Mucosa of rectum (tissue), 2 donors: ENCODE results near the gene FAM124A.

ENCODE experiments used
- H3K27ac ChIP-seq, 2 donors: one replicate each; pipeline ENCODE4 v1.7.0; 2013; ENCODE audit warnings: inconsistent platforms in 2 of 2, low read depth in 2 of 2, low read length in 2 of 2
- H3K27me3 ChIP-seq, 2 donors: one replicate each; pipeline ENCODE4 v1.7.0; 2013; ENCODE audit warnings: low read length in 2 of 2; ENCODE audit not compliant: control insufficient read depth in 2 of 2, insufficient read depth in 2 of 2
- H3K36me3 ChIP-seq, 2 donors: one replicate each; pipeline ENCODE4 v1.7.0; 2013; ENCODE audit warnings: low read length in 2 of 2; ENCODE audit not compliant: control insufficient read depth in 2 of 2, insufficient read depth in 2 of 2
- H3K4me1 ChIP-seq, 2 donors: one replicate each; pipeline ENCODE4 v1.7.0; 2013; ENCODE audit warnings: low read length in 2 of 2, mild to moderate bottlenecking in 1 of 2; ENCODE audit not compliant: control insufficient read depth in 2 of 2, insufficient read depth in 2 of 2
- H3K4me3 ChIP-seq, 2 donors: one replicate each; pipeline ENCODE4 v1.7.0; 2013; ENCODE audit warnings: low read length in 2 of 2
- H3K9ac ChIP-seq, 2 donors: one replicate each; pipeline ENCODE4 v1.7.0; 2013; ENCODE audit warnings: low read length in 2 of 2, low read depth in 1 of 2, mild to moderate bottlenecking in 1 of 2
- H3K9me3 ChIP-seq, 2 donors: one replicate each; pipeline ENCODE4 v1.7.0; 2013; ENCODE audit warnings: low read length in 2 of 2; ENCODE audit not compliant: control insufficient read depth in 2 of 2
- donor health status: healthy.
- donor health status: Normal muscosa, but diverticular disease.

FAM124A gene

DNA sequence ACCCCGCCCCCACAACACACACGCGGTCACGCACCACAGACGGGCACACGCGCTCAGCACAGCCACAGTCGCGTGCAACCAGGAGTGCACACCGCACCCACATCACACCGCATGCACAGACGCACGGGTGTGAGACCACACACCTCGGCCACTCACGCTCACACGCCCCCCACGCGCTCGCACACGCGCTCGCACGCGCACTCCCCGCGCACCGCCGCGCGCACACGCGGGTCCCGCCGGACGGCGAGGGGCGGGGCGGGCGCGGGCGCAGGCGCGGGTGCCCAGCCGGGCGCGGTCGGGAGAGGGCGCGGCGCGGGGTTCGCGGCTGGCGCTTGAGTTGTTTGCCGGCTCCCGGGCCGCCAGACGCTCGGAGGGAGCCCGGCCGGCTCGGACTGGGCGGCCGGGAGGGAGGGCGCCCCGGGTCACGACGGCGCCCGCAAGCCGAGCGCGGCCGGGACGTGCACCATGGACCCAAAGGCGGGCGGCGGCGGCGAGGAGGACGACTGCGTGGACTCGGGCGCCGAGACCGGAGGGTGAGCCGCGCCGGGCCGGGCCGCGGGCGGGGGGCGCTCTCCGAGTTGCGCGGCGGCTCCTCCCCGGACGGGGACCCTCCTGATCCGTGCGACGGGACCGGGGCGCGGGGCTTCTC lies at the start of gene FAM124A:
FAM124A (plus strand) TSS at position 362 of the 649 bp plus-strand sequence; CDS start at position 466, 104 bp downstream.
- Histone ChIP-seq H3K4me1 (peaks cover 0 to 4% of the 10 kb centered on the region in 2 donors), H3K36me3 (no peaks in the 10 kb centered on the region), H3K4me3 (peak within 1 kb of the TSS; percentile 74 to 80), H3K9me3 (no peaks in the 10 kb centered on the region), H3K27me3 (peaks cover 22 to 23% of the 10 kb centered on the region in 2 donors), H3K9ac (peak within 1 kb of the TSS in 1 of 2 donors; percentile 23), H3K27ac (peak within 1 kb of the TSS in 1 of 2 donors; percentile 9)

DNA sequence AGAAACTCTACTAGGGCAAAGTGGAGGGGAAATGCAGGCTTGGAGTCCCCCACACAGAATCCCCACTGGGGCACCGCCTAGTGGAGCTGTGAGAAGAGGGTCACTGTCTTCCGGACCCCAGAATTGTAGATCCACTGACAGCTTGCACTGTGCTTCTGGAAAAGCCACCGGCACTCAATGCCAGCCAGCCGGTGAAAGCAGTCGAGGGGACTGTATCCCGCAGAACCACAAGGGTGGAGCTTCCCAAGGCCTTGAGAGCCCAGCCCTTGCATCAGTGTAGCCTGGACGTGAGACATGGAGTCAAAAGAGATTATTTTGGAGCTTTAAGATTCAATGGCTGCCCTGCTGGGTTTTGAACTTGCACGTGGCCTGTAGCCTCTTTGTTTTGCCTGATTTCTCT lies 47.2 kb upstream of the FAM124A start:
- Histone ChIP-seq H3K9me3 (no peaks in the 10 kb centered on the region), H3K4me3 (no peak overlapping the region), H3K36me3 (no peaks in the 10 kb centered on the region), H3K27me3 (no peaks in the 10 kb centered on the region), H3K27ac (no peak overlapping the region), H3K9ac (no peak overlapping the region), H3K4me1 (peaks cover 0 to 2% of the 10 kb centered on the region in 2 donors)

- no peak overlapping the region for H3K27ac ChIP-seq
- H3K4me1 ChIP-seq: peaks cover 0 to 2% of the 10 kb centered on the region in 2 donors
- H3K4me3 ChIP-seq: no peak overlapping the region
- no peaks in the 10 kb centered on the region for H3K36me3 ChIP-seq
- no peak overlapping the region for H3K9ac ChIP-seq
- H3K9me3 ChIP-seq: no peaks in the 10 kb centered on the region
- no peaks in the 10 kb centered on the region for H3K27me3 ChIP-seq
Observed at GRCh38 chr13:51175639-51176038, 46.6 kb upstream of the FAM124A start.

DNA sequence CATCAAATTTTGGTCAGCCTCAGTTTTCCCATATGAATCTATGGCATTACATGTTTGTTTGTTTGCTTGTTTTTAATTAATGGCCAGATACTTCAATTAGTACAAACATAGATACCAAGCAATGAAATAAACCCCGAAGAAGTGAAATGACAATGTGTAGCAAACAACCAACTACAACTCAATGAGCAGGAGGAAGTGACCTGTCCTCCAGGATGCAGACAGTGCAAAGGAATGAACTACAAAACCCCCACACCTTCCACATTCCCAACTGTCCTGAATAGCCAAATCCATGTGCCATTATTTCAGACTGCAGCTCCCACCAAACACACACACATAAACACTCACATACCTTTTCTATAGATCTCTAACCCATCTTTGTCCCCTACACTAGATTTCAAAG lies 45.0 kb upstream of the FAM124A start:
- peaks cover 0 to 3% of the 10 kb centered on the region in 2 donors for H3K27me3 ChIP-seq
- no peak overlapping the region for H3K4me3 ChIP-seq
- H3K9ac ChIP-seq: no peak overlapping the region
- H3K9me3 ChIP-seq: no peaks in the 10 kb centered on the region
- H3K4me1 ChIP-seq: peaks cover 0 to 2% of the 10 kb centered on the region in 2 donors
- H3K36me3 ChIP-seq: no peaks in the 10 kb centered on the region
- no peak overlapping the region for H3K27ac ChIP-seq

DNA sequence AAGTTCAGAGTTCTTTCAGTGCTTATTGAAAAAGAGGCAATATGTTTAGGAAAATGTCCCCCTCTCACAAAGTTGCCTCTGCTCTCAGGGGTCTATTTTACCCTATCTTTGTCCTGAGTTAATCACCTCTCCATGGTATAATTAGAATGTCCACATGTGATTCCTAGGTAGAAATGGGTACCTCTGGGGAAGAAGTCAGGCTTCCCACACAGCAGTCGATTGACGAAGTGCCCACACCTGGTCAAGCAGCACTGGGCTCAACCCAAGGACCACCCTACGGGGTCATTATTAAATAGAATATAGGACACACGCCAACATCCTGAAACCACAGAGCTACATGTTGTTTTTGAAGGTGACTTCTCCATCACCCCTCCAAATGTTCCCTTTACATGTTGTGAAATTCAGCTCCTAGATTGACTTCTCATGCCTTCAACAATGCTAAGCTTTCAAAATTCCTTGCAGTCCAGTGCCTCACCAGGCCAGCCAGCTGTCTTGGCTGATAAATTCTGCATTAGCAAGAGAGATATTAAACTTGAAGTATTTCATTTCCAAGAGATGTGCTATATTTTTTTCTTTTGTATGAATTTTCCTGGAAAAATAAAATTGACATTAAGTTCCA lies 43.6 kb upstream of the FAM124A start:
- Histone ChIP-seq H3K36me3 (no peaks in the 10 kb centered on the region), H3K27me3 (peaks cover 0 to 6% of the 10 kb centered on the region in 2 donors), H3K9ac (no peak overlapping the region), H3K4me3 (no peak overlapping the region), H3K4me1 (no peaks in the 10 kb centered on the region), H3K9me3 (no peaks in the 10 kb centered on the region), H3K27ac (no peak overlapping the region)

DNA sequence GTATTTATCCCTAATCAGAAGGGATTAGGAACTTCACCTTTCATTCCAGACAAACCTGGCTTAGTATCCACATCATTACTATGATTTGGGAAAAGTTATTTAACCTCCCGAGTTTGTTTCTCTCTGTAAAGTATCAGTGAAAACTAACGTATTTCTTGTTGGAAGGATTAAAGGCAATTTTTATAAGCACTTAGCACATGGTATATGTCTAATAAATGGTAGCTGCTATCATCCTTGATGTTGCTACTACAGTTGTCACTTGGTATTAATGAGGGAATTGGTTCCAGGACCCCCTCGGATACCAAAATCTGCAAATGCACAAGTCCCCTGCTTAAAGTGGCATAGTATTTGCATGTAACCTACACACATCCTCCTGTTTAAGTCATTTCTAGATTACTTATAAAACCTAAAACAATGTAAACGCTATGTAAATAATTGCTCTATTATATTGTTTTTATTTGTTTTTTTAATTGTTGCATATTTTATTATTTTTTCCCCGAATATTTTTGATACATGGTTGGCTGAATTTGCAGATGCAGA lies 42.7 kb upstream of the FAM124A start:
- Histone ChIP-seq H3K27me3 (peaks cover 2 to 6% of the 10 kb centered on the region in 2 donors), H3K4me3 (no peak overlapping the region), H3K9me3 (no peaks in the 10 kb centered on the region), H3K36me3 (no peaks in the 10 kb centered on the region), H3K4me1 (no peaks in the 10 kb centered on the region), H3K27ac (no peak overlapping the region), H3K9ac (no peak overlapping the region)

DNA sequence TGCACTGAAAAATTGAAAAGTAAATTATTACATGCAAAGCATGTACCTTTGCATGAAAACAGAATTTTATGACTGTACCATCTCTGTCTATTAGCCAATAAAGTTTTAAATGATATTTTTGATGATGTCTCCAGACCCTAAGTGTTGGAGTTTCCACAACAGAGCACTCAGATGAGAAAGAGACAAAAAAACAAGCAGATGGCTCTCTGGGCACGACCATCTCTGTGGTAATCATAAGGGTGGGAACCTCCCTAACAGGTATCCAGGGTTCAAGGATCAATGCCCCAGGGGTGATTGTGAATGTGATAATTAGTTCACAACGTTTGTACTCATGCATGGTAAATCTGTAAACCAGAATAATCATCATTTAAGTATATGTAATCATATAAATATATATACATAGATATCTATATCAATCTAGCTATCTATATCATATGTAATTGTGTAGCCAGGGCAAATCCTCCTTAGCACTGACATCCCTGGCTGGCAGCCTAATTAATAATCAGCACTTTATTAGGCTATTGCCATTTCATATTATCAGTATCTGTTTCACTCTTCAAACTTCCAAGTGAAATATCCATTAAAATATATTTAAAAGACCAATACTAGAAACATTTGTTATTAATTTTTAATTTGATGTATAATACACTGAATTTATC lies 41.2 kb upstream of the FAM124A start:
- Histone ChIP-seq H3K9me3 (no peaks in the 10 kb centered on the region), H3K27me3 (peaks cover 2 to 6% of the 10 kb centered on the region in 2 donors), H3K27ac (no peak overlapping the region), H3K36me3 (no peaks in the 10 kb centered on the region), H3K9ac (no peak overlapping the region), H3K4me3 (no peak overlapping the region), H3K4me1 (no peaks in the 10 kb centered on the region)

DNA sequence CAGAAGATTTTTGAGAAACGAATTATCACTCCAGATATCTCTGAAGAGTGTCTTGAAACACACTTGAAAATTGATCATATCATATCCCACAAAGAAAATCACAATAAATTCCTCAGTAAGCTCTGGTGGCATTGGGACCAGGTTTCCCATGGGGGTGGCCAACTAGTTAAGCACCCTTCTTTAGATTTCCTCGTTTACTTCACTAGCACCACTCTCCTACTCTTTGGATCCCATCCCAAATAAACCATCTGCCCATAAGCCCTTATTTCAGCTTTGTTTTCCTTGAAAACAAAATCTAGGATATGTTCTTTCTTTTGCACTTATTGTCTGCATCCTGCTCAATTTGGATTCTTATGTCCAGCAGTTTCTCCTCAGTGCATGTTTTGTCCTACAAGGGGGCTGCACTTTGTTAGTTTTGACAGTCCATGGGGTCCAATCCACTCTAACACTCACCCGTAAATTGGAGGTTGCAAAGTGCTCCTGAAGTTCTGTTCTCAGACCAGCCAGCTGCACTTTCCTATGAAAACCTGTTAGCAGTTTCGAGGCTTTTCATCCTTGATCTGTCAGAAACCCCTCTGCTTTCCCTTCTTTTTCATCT lies 40.3 kb upstream of the FAM124A start:
- H3K36me3 ChIP-seq: no peaks in the 10 kb centered on the region
- no peak overlapping the region for H3K4me3 ChIP-seq
- H3K9me3 ChIP-seq: no peaks in the 10 kb centered on the region
- H3K4me1 ChIP-seq: no peaks in the 10 kb centered on the region
- H3K9ac ChIP-seq: no peak overlapping the region
- no peak overlapping the region for H3K27ac ChIP-seq
- peaks cover 2 to 6% of the 10 kb centered on the region in 2 donors for H3K27me3 ChIP-seq

- no peaks in the 10 kb centered on the region for H3K9me3 ChIP-seq
- no peaks in the 10 kb centered on the region for H3K4me1 ChIP-seq
- H3K9ac ChIP-seq: no peak overlapping the region
- H3K4me3 ChIP-seq: no peak overlapping the region
- no peaks in the 10 kb centered on the region for H3K27me3 ChIP-seq
- no peaks in the 10 kb centered on the region for H3K36me3 ChIP-seq
- H3K27ac ChIP-seq: no peak overlapping the region
Observed at GRCh38 chr13:51191743-51192142, 30.5 kb upstream of the FAM124A start.

- H3K36me3 ChIP-seq: no peaks in the 10 kb centered on the region
- H3K4me1 ChIP-seq: no peaks in the 10 kb centered on the region
- H3K27me3 ChIP-seq: no peaks in the 10 kb centered on the region
- no peak overlapping the region for H3K4me3 ChIP-seq
- no peaks in the 10 kb centered on the region for H3K9me3 ChIP-seq
- no peak overlapping the region for H3K9ac ChIP-seq
- no peak overlapping the region for H3K27ac ChIP-seq
Observed at GRCh38 chr13:51192348-51192747, 29.9 kb upstream of the FAM124A start.
